G401 (cell line): Measurements from ENCODE around the gene RAX2. TPM values are rescaled to one million over a fixed set of nuclear protein-coding genes. Genes with fewer than 3 reads are reported as not detected.
"Not testable (repeated sequence)": the region's sequence is repeated elsewhere in the genome, so short reads cannot be mapped to it uniquely, and the experiment has no call there.

ENCODE experiments used
- DNase-seq: peaks from one replicate; pipeline ENCODE4 v3.0.0-alpha.2; 2015; ENCODE audit warnings: low spot score
- in situ Hi-C: cut with HindIII; loops from 2 replicates; pipeline ENCODE4 v1.10.0; 2016; ENCODE audit warnings: low sequenced_read_pairs, mixed read lengths
- total RNA-seq: library from RNA; depleted of rRNA; stranded (reverse); fragments of >200 nt; shearing (Covaris generic); gene quantifications from 2 replicates; pipeline ENCODE4 v1.2.3, GENCODE V29; 2014

The RAX2 gene
- total RNA-seq, 1 experiment from 2014 or later = not detected

- DNase-seq = no peak
- in situ Hi-C loops = no loop called here
These were observed 8.8 kb upstream of the RAX2 start for GRCh38 chr19:3780786-3781304.

GRCh38 chr19:3778899-3779723 lies 7.1 kb upstream of the RAX2 start:
- no peak for DNase-seq
- in situ Hi-C loops = no loop called here

- DNase-seq = no peak
- in situ Hi-C loops = no loop called here
These were observed 6.3 kb upstream of the RAX2 start for GRCh38 chr19:3778104-3778867.

- DNase-seq = no peak
- in situ Hi-C loops = no loop called here
These were observed 4.5 kb upstream of the RAX2 start for GRCh38 chr19:3776479-3777040.

- in situ Hi-C loops = no loop called here
- DNase-seq = no peak
These were observed 3.8 kb upstream of the RAX2 start for GRCh38 chr19:3775831-3776230.

- no peak for DNase-seq
- in situ Hi-C loops = no loop called here
These were observed 3.3 kb upstream of the RAX2 start for GRCh38 chr19:3775374-3775711.

GRCh38 chr19:3774621-3775373 lies 2.8 kb upstream of the RAX2 start:
- no peak for DNase-seq
- in situ Hi-C loops = no loop called here

GRCh38 chr19:3773814-3774515 lies 1.9 kb upstream of the RAX2 start:
- DNase-seq = no peak
- in situ Hi-C loops = no loop called here

- in situ Hi-C loops = no loop called here
- no peak for DNase-seq
These were observed 775 bp downstream of the RAX2 start for GRCh38 chr19:3771000-3771905.

GRCh38 chr19:3770136-3770999 lies 1.7 kb downstream of the RAX2 start:
- in situ Hi-C loops = no loop called here
- peak; percentile 33 for DNase-seq

GRCh38 chr19:3769494-3769893 lies 2.5 kb downstream of the RAX2 start:
- in situ Hi-C loops = no loop called here
- DNase-seq = no peak

GRCh38 chr19:3768748-3769099 lies 3.3 kb downstream of the RAX2 start:
- DNase-seq = no peak
- in situ Hi-C loops = no loop called here

GRCh38 chr19:3768015-3768747 lies 3.8 kb downstream of the RAX2 start:
- DNase-seq = no peak
- in situ Hi-C loops = no loop called here

GRCh38 chr19:3767050-3767449 lies 5.0 kb downstream of the RAX2 start:
- in situ Hi-C loops = no loop called here
- no peak for DNase-seq

- DNase-seq = no peak
- in situ Hi-C loops = no loop called here
These were observed 5.5 kb downstream of the RAX2 start for GRCh38 chr19:3766520-3766919.

- in situ Hi-C loops, DNase-seq: not testable (repeated sequence)
These were observed 6.3 kb downstream of the RAX2 start for GRCh38 chr19:3765757-3766156.
